Activated naive CD4-positive, alpha-beta T cell treated with anti-CD3 and anti-CD28 coated beads for 36 hours (primary cell): ENCODE results near the gene VRK1. TPM values are rescaled to one million over a fixed set of nuclear protein-coding genes. Genes with fewer than 3 reads are reported as not detected.

Experiments
- CTCF ChIA-PET: fragments of 350-600 bp; sonication (Branson Sonifier 250); formaldehyde crosslinking; loops from one replicate; lab custom pipeline; 2021; ENCODE audit warnings: antibody characterized with exemption; lab: Charles Lee
- DNase-seq: peaks from one replicate; pipeline ENCODE4 v3.0.0-alpha.2; 2020
- H3K27ac Mint-ChIP-seq: one replicate; pipeline ENCODE4 v1.8.0; 2021; ENCODE audit warnings: mild to moderate bottlenecking, mixed read lengths
- H3K27me3 Mint-ChIP-seq: one replicate; pipeline ENCODE4 v1.8.0; 2021; ENCODE audit warnings: low read depth, mixed read lengths
- H3K36me3 Mint-ChIP-seq: one replicate; pipeline ENCODE4 v1.8.0; 2021; ENCODE audit warnings: low read depth, mixed read lengths
- H3K4me1 Mint-ChIP-seq: one replicate; pipeline ENCODE4 v1.8.0; 2021; ENCODE audit warnings: low read depth, mixed read lengths
- H3K4me3 Mint-ChIP-seq: one replicate; pipeline ENCODE4 v1.8.0; 2021; ENCODE audit warnings: mild to moderate bottlenecking, moderate library complexity, mixed read lengths
- H3K9me3 Mint-ChIP-seq: one replicate; pipeline ENCODE4 v1.8.0; 2021; ENCODE audit warnings: mixed read lengths
- intact Hi-C: fragments of 100-400 bp; cut with micrococcal nuclease; formaldehyde crosslinking; loops from one replicate; pipeline ENCODE4 v1.15.1; 2023
- total RNA-seq, 2 experiments: library from RNA; stranded (reverse); gene quantifications; one replicate each; pipeline ENCODE4 v1.2.3, GENCODE V29; 2021

Gene VRK1
- total RNA-seq, 2 experiments from 2014 or later = 64.9 to 74.3 TPM

GRCh38 chr14:96808619-96809406, 11.6 kb downstream of the VRK1 start:
- Mint-ChIP-seq H3K36me3 (peaks cover 30% of the 10 kb centered on the region), H3K4me1 (peaks cover 70% of the 10 kb centered on the region), H3K9me3 (no peaks in the 10 kb centered on the region), H3K27ac (no peak overlapping the region), H3K27me3 (no peaks in the 10 kb centered on the region), H3K4me3 (no peak overlapping the region)
- CTCF ChIA-PET = interaction anchor here (0.9 kb wide), 1 partner anchor 44 kb away, joined by 3 read pairs; no protein-coding TSS in a partner anchor
- no peak for DNase-seq
- intact Hi-C loops = no loop called here

GRCh38 chr14:96811265-96811664, 14.1 kb downstream of the VRK1 start:
- no peak for DNase-seq
- Mint-ChIP-seq H3K4me1 (peaks cover 56% of the 10 kb centered on the region), H3K36me3 (peaks cover 25% of the 10 kb centered on the region), H3K4me3 (no peak overlapping the region), H3K27me3 (no peaks in the 10 kb centered on the region), H3K27ac (no peak overlapping the region), H3K9me3 (no peaks in the 10 kb centered on the region)
- CTCF ChIA-PET = no interaction called here
- intact Hi-C loops = no loop called here

GRCh38 chr14:96811985-96812667, 14.9 kb downstream of the VRK1 start:
- CTCF ChIA-PET = no interaction called here
- H3K27me3 Mint-ChIP-seq = no peaks in the 10 kb centered on the region
- intact Hi-C loops = no loop called here
- peaks cover 20% of the 10 kb centered on the region for H3K36me3 Mint-ChIP-seq
- H3K9me3 Mint-ChIP-seq = no peaks in the 10 kb centered on the region
- H3K27ac Mint-ChIP-seq = no peak overlapping the region
- H3K4me1 Mint-ChIP-seq = peaks cover 50% of the 10 kb centered on the region
- no peak overlapping the region for H3K4me3 Mint-ChIP-seq
- no peak for DNase-seq

DNA sequence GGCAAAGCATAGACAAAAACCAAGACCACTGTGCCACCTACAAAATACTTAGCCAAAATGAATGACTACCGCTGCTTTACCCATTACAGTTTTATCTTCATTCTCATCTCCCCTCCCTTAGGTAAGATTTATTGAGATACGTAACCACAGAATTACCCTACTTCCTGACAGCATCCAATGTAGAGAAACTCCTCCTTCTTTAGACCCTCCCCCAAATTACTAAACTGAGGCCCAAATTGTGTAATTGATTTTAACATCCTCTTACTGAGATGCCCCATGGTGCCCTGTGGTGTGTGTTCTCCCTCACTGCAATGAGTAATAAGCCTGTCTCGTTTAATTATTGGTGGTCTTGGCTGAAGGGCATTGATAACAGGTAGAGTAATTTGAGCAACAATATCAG, 19.1 kb downstream of the VRK1 start:
- DNase-seq = no peak
- CTCF ChIA-PET = no interaction called here
- Mint-ChIP-seq H3K27ac (no peak overlapping the region), H3K4me1 (peaks cover 39% of the 10 kb centered on the region), H3K36me3 (peaks cover 14% of the 10 kb centered on the region), H3K4me3 (no peak overlapping the region), H3K9me3 (no peaks in the 10 kb centered on the region), H3K27me3 (no peaks in the 10 kb centered on the region)
- intact Hi-C loops = no loop called here

GRCh38 chr14:96817750-96818666, 20.8 kb downstream of the VRK1 start:
- intact Hi-C loops = no loop called here
- Mint-ChIP-seq H3K4me1 (peaks cover 31% of the 10 kb centered on the region), H3K36me3 (peaks cover 16% of the 10 kb centered on the region), H3K27ac (no peak overlapping the region), H3K4me3 (no peak overlapping the region), H3K9me3 (no peaks in the 10 kb centered on the region), H3K27me3 (no peaks in the 10 kb centered on the region)
- no peak for DNase-seq
- CTCF ChIA-PET = interaction anchor here (1.4 kb wide), 1 partner anchor 10 kb away, joined by 3 read pairs; no protein-coding TSS in a partner anchor

- intact Hi-C loops = no loop called here
- Mint-ChIP-seq H3K4me3 (no peak overlapping the region), H3K36me3 (peaks cover 19% of the 10 kb centered on the region), H3K27ac (no peak overlapping the region), H3K4me1 (peaks cover 34% of the 10 kb centered on the region), H3K9me3 (no peaks in the 10 kb centered on the region), H3K27me3 (no peaks in the 10 kb centered on the region)
- CTCF ChIA-PET = no interaction called here
- DNase-seq = no peak
These were observed 24.3 kb downstream of the VRK1 start for GRCh38 chr14:96821501-96821900.

- Mint-ChIP-seq H3K27ac (no peak overlapping the region), H3K4me1 (peaks cover 27% of the 10 kb centered on the region), H3K36me3 (peaks cover 30% of the 10 kb centered on the region), H3K27me3 (no peaks in the 10 kb centered on the region), H3K9me3 (peaks cover 3% of the 10 kb centered on the region), H3K4me3 (no peak overlapping the region)
- intact Hi-C loops = no loop called here
- CTCF ChIA-PET = no interaction called here
- DNase-seq = no peak
These were observed 26.5 kb downstream of the VRK1 start for GRCh38 chr14:96823652-96824051.

DNA sequence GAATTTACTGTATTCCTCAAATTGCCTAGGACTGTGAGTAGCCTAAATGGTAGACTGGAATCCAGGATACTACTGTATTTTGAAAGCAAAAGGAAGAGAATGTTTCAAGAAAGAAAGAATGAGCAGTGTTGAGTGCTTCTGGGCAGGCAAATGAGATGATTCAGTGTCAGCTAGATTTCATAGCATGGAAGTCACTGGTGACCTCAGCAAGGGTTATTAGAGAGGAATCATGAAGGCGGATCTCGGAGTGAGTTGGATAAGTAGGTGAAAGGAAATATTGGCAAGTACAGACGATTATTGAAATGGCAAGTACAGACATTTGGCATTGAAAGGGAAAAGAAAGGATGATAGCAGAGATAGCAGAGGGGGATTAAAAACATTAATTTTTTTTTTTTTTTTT, 27.1 kb downstream of the VRK1 start:
- H3K36me3 Mint-ChIP-seq = peaks cover 28% of the 10 kb centered on the region
- H3K9me3 Mint-ChIP-seq = peaks cover 6% of the 10 kb centered on the region
- no peak overlapping the region for H3K27ac Mint-ChIP-seq
- H3K27me3 Mint-ChIP-seq = no peaks in the 10 kb centered on the region
- no peak for DNase-seq
- intact Hi-C loops = no loop called here
- no peak overlapping the region for H3K4me3 Mint-ChIP-seq
- CTCF ChIA-PET = interaction anchor here (2.4 kb wide), 1 partner anchor 29 kb away, joined by 6 read pairs; no protein-coding TSS in a partner anchor
- peaks cover 22% of the 10 kb centered on the region for H3K4me1 Mint-ChIP-seq

- Mint-ChIP-seq H3K4me1 (peaks cover 29% of the 10 kb centered on the region), H3K27ac (no peak overlapping the region), H3K36me3 (peaks cover 27% of the 10 kb centered on the region), H3K4me3 (no peak overlapping the region), H3K9me3 (peaks cover 13% of the 10 kb centered on the region), H3K27me3 (no peaks in the 10 kb centered on the region)
- DNase-seq = no peak
- CTCF ChIA-PET = no interaction called here
- intact Hi-C loops = no loop called here
These were observed 29.6 kb downstream of the VRK1 start for GRCh38 chr14:96826818-96827217.

- DNase-seq = no peak
- Mint-ChIP-seq H3K4me3 (no peak overlapping the region), H3K9me3 (peaks cover 13% of the 10 kb centered on the region), H3K27ac (no peak overlapping the region), H3K27me3 (no peaks in the 10 kb centered on the region), H3K36me3 (peaks cover 27% of the 10 kb centered on the region), H3K4me1 (peaks cover 29% of the 10 kb centered on the region)
- intact Hi-C loops = no loop called here
- CTCF ChIA-PET = no interaction called here
These were observed 30.1 kb downstream of the VRK1 start for GRCh38 chr14:96827290-96827689.

DNA sequence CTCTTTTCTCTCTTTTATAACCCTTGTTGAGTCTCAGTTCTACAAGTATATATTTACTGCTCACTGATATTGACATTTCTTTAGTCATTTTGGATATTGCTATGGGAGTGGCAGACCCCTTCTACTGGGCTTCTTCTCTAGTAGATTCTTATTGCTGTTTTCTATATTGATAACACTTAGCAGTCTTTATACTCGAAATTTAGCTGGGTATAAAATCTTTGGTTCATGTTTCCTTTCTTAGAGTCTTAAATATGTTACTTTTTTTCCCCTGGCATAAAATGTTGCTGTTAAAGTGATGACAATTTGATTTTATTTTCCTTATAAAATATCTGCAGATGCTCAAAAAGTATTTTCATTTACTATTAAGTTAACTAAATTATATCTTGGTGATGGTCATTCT, 32.6 kb downstream of the VRK1 start:
- Mint-ChIP-seq H3K9me3 (peaks cover 13% of the 10 kb centered on the region), H3K4me3 (no peak overlapping the region), H3K27ac (no peak overlapping the region), H3K27me3 (no peaks in the 10 kb centered on the region), H3K36me3 (peaks cover 33% of the 10 kb centered on the region), H3K4me1 (peaks cover 20% of the 10 kb centered on the region)
- DNase-seq = no peak
- CTCF ChIA-PET = no interaction called here
- intact Hi-C loops = no loop called here

GRCh38 chr14:96830946-96831345, 33.8 kb downstream of the VRK1 start:
- intact Hi-C loops = no loop called here
- Mint-ChIP-seq H3K4me3 (no peak overlapping the region), H3K9me3 (peaks cover 13% of the 10 kb centered on the region), H3K27me3 (no peaks in the 10 kb centered on the region), H3K4me1 (peaks cover 11% of the 10 kb centered on the region), H3K27ac (no peak overlapping the region), H3K36me3 (peaks cover 41% of the 10 kb centered on the region)
- CTCF ChIA-PET = no interaction called here
- DNase-seq = no peak
